COR-L47 (cell line): ENCODE results near the gene TMEM186.
"Not testable (repeated sequence)": the region's sequence is repeated elsewhere in the genome, so short reads cannot be mapped to it uniquely, and the experiment has no call there.

Experiments used
- DNase-seq: peaks from one replicate; lab custom pipeline; 2025; lab: John Stamatoyannopoulos, UW

The TMEM186 gene

GRCh38 chr16:8774208-8774607 is 23.2 kb downstream of the TMEM186 start:
- DNase-seq, result no peak

- no peak for DNase-seq
Measured at GRCh38 chr16:8773537-8773936, 23.9 kb downstream of the TMEM186 start.

GRCh38 chr16:8768692-8769091 is 28.7 kb downstream of the TMEM186 start:
- DNase-seq, result no peak

- no peak for DNase-seq
Measured at GRCh38 chr16:8768283-8768682, 29.2 kb downstream of the TMEM186 start.

- no peak for DNase-seq
Measured at GRCh38 chr16:8767176-8767575, 30.3 kb downstream of the TMEM186 start.

GRCh38 chr16:8764525-8765250 is 32.8 kb downstream of the TMEM186 start:
- no peak for DNase-seq

- no peak for DNase-seq
Measured at GRCh38 chr16:8763899-8764298, 33.5 kb downstream of the TMEM186 start.

GRCh38 chr16:8763083-8763482 is 34.4 kb downstream of the TMEM186 start:
- DNase-seq, result no peak

GRCh38 chr16:8762254-8762653 is 35.2 kb downstream of the TMEM186 start:
- no peak for DNase-seq

- DNase-seq, result no peak
Measured at GRCh38 chr16:8761078-8761477, 36.4 kb downstream of the TMEM186 start.

- DNase-seq, result no peak
Measured at GRCh38 chr16:8760021-8760420, 37.4 kb downstream of the TMEM186 start.

- DNase-seq, result no peak
Measured at GRCh38 chr16:8758022-8758421, 39.4 kb downstream of the TMEM186 start.

GRCh38 chr16:8756755-8757154 is 40.7 kb downstream of the TMEM186 start:
- no peak for DNase-seq

- DNase-seq, result no peak
Measured at GRCh38 chr16:8753416-8754054, 43.9 kb downstream of the TMEM186 start.

- no peak for DNase-seq
Measured at GRCh38 chr16:8752706-8753105, 44.7 kb downstream of the TMEM186 start.

- no peak for DNase-seq
Measured at GRCh38 chr16:8751481-8752311, 45.7 kb downstream of the TMEM186 start.

GRCh38 chr16:8748944-8749343 is 48.5 kb downstream of the TMEM186 start:
- not testable (repeated sequence) for DNase-seq
